Mesenchymal stem cell (in vitro differentiated cells and primary cell): Measurements from ENCODE around the gene WDR59.
"Not testable (repeated sequence)": the region's sequence is repeated elsewhere in the genome, so short reads cannot be mapped to it uniquely, and the experiment has no call there.

Experiments
- DNase-seq: peaks from one replicate; pipeline ENCODE4 v3.0.0-alpha.2; 2013
- H2AFZ ChIP-seq: one replicate; pipeline ENCODE4 v1.6.1; 2013; ENCODE audit warnings: low read depth, mild to moderate bottlenecking, control low read depth, inconsistent platforms, low read length, moderate library complexity
- H2AK5ac ChIP-seq: 2 replicates; pipeline ENCODE4 v1.6.1; 2013; ENCODE audit warnings: low read length, moderate library complexity, mild to moderate bottlenecking, inconsistent platforms; ENCODE audit not compliant: severe bottlenecking
- H2BK120ac ChIP-seq: one replicate; pipeline ENCODE4 v1.6.1; 2013; ENCODE audit warnings: low read depth, mild to moderate bottlenecking, inconsistent platforms, low read length, moderate library complexity
- H2BK12ac ChIP-seq, 2 experiments: one replicate each; pipeline ENCODE4 v1.6.1; 2013; ENCODE audit warnings: inconsistent platforms in 2 of 2, low read length in 2 of 2, mild to moderate bottlenecking in 2 of 2, moderate library complexity in 2 of 2, control low read depth in 1 of 2
- H2BK15ac ChIP-seq: one replicate; pipeline ENCODE4 v1.6.1; 2013; ENCODE audit warnings: mild to moderate bottlenecking, low read depth, inconsistent platforms; ENCODE audit not compliant: poor library complexity, severe bottlenecking
- H2BK5ac ChIP-seq: 2 replicates; pipeline ENCODE4 v1.6.1; 2013; ENCODE audit warnings: low read depth, mild to moderate bottlenecking, low read length, control low read depth, inconsistent platforms; ENCODE audit not compliant: poor library complexity, severe bottlenecking
- H3K14ac ChIP-seq, 2 experiments: one replicate each; pipeline ENCODE4 v1.6.1; 2013; ENCODE audit warnings: inconsistent platforms in 2 of 2, low read length in 2 of 2, control low read depth in 1 of 2, mild to moderate bottlenecking in 1 of 2, moderate library complexity in 1 of 2
- H3K18ac ChIP-seq, 2 experiments: one replicate each; pipeline ENCODE4 v1.6.1; 2013; ENCODE audit warnings: inconsistent platforms in 2 of 2, low read length in 2 of 2, control low read depth in 1 of 2, low read depth in 1 of 2, mild to moderate bottlenecking in 1 of 2
- H3K23ac ChIP-seq, 2 experiments: one replicate each; pipeline ENCODE4 v1.6.1; 2013; ENCODE audit warnings: inconsistent platforms in 2 of 2, low read length in 2 of 2, mild to moderate bottlenecking in 2 of 2, moderate library complexity in 2 of 2, control low read depth in 1 of 2
- H3K27ac ChIP-seq: 2 replicates; pipeline ENCODE4 v1.5.1; 2013; ENCODE audit warnings: mild to moderate bottlenecking, moderate library complexity, low read length, control low read depth, inconsistent platforms; ENCODE audit not compliant: poor library complexity, severe bottlenecking
- H3K27me3 ChIP-seq, 2 experiments: 2 replicates each; pipeline versions ENCODE4 v1.6.1 to v1.7.0; 2013; ENCODE audit warnings: low read length in 2 of 2, mild to moderate bottlenecking in 2 of 2, moderate library complexity in 2 of 2, control low read depth in 1 of 2, inconsistent platforms in 1 of 2; ENCODE audit not compliant: control insufficient read depth in 1 of 2, insufficient read depth in 1 of 2
- H3K36me3 ChIP-seq, 2 experiments: 2 replicates each; pipeline versions ENCODE4 v1.6.1 to v1.7.0; 2013; ENCODE audit warnings: low read length in 2 of 2, control low read depth in 1 of 2, inconsistent platforms in 1 of 2, low read depth in 1 of 2, mild to moderate bottlenecking in 1 of 2; ENCODE audit not compliant: insufficient read depth in 2 of 2, control insufficient read depth in 1 of 2
- H3K4ac ChIP-seq, 2 experiments: one replicate each; pipeline ENCODE4 v1.6.1; 2013; ENCODE audit warnings: inconsistent platforms in 2 of 2, low read length in 2 of 2, mild to moderate bottlenecking in 2 of 2, moderate library complexity in 2 of 2, control low read depth in 1 of 2, low read depth in 1 of 2
- H3K4me1 ChIP-seq: 2 replicates; pipeline ENCODE4 v1.6.1; 2013; ENCODE audit warnings: low read depth, low read length, control low read depth; ENCODE audit not compliant: control insufficient read depth, insufficient read depth
- H3K4me2 ChIP-seq: 2 replicates; pipeline ENCODE4 v1.6.1; 2013; ENCODE audit warnings: low read length, mild to moderate bottlenecking, inconsistent platforms; ENCODE audit not compliant: poor library complexity, severe bottlenecking
- H3K4me3 ChIP-seq, 2 experiments: 2 replicates each; pipeline versions ENCODE4 v1.5.1 to v1.7.0; 2013; ENCODE audit warnings: low read length in 2 of 2, mild to moderate bottlenecking in 2 of 2, control low read depth in 1 of 2, low read depth in 1 of 2; ENCODE audit not compliant: insufficient read depth in 1 of 2
- H3K79me1 ChIP-seq: replicated peaks from 2 replicates; pipeline ENCODE4 v1.6.1; 2013; ENCODE audit warnings: mild to moderate bottlenecking, control low read depth, low read length, inconsistent platforms; ENCODE audit not compliant: poor library complexity, severe bottlenecking
- H3K9ac ChIP-seq: 2 replicates; pipeline ENCODE4 v1.7.0; 2013; ENCODE audit warnings: mild to moderate bottlenecking, low read length, moderate library complexity
- H3K9me3 ChIP-seq: 2 replicates; pipeline ENCODE4 v1.7.0; 2013; ENCODE audit warnings: mild to moderate bottlenecking, low read length; ENCODE audit not compliant: control insufficient read depth
- H4K8ac ChIP-seq: one replicate; pipeline ENCODE4 v1.6.1; 2013; ENCODE audit warnings: inconsistent platforms, mild to moderate bottlenecking, low read length, moderate library complexity
- H4K91ac ChIP-seq: one replicate; pipeline ENCODE4 v1.6.1; 2013; ENCODE audit warnings: mild to moderate bottlenecking, low read length, inconsistent platforms
- WGBS: methylation state at CpG from one replicate; pipeline ENCODE4 v1.1.7; 2013; ENCODE audit warnings: mixed read lengths; 5-methylcytosine and 5-hydroxymethylcytosine counted together

The WDR59 gene

GRCh38 chr16:74991268-74991592 lies 6.3 kb upstream of the WDR59 start:
- no peak overlapping the region for H4K8ac ChIP-seq
- H2AFZ ChIP-seq, result no peak overlapping the region
- H2AK5ac ChIP-seq, result no peak overlapping the region
- H3K9ac ChIP-seq, result no peak overlapping the region
- H3K9me3 ChIP-seq, result no peaks in the 10 kb centered on the region
- no peak overlapping the region for H3K4me2 ChIP-seq
- no peak overlapping the region for H3K14ac ChIP-seq
- H2BK12ac ChIP-seq, result no peak overlapping the region
- H4K91ac ChIP-seq, result no peak overlapping the region
- no peak overlapping the region for H3K4ac ChIP-seq
- no peaks in the 10 kb centered on the region for H3K36me3 ChIP-seq
- no peak overlapping the region for H3K18ac ChIP-seq
- H3K79me1 ChIP-seq, result no peaks in the 10 kb centered on the region
- no peak overlapping the region for H2BK5ac ChIP-seq
- DNase-seq, result no peak
- 79% methylated on average over 5 of the region's 5 CpGs for WGBS
- H2BK15ac ChIP-seq, result no peak overlapping the region
- H3K27me3 ChIP-seq, result no peaks in the 10 kb centered on the region
- no peak overlapping the region for H3K23ac ChIP-seq
- no peak overlapping the region for H3K4me3 ChIP-seq
- H3K27ac ChIP-seq, result no peak overlapping the region
- peaks cover 4% of the 10 kb centered on the region for H3K4me1 ChIP-seq
- no peak overlapping the region for H2BK120ac ChIP-seq

GRCh38 chr16:74990832-74991231 lies 5.9 kb upstream of the WDR59 start:
- H3K36me3 ChIP-seq, result no peaks in the 10 kb centered on the region
- H2BK15ac ChIP-seq, result no peak overlapping the region
- no peak overlapping the region for H3K4ac ChIP-seq
- no peak overlapping the region for H3K9ac ChIP-seq
- no peak overlapping the region for H2BK12ac ChIP-seq
- H3K79me1 ChIP-seq, result no peaks in the 10 kb centered on the region
- no peak overlapping the region for H3K4me2 ChIP-seq
- no peak overlapping the region for H4K91ac ChIP-seq
- H2AFZ ChIP-seq, result no peak overlapping the region
- H2BK5ac ChIP-seq, result no peak overlapping the region
- H2AK5ac ChIP-seq, result no peak overlapping the region
- H2BK120ac ChIP-seq, result no peak overlapping the region
- no peak overlapping the region for H3K27ac ChIP-seq
- no peak overlapping the region for H3K18ac ChIP-seq
- no peak overlapping the region for H3K4me3 ChIP-seq
- H3K27me3 ChIP-seq, result no peaks in the 10 kb centered on the region
- H3K14ac ChIP-seq, result no peak overlapping the region
- DNase-seq, result no peak
- H3K23ac ChIP-seq, result no peak overlapping the region
- no peak overlapping the region for H4K8ac ChIP-seq
- 94% methylated on average over 8 of the region's 10 CpGs for WGBS
- no peaks in the 10 kb centered on the region for H3K9me3 ChIP-seq
- peaks cover 4% of the 10 kb centered on the region for H3K4me1 ChIP-seq

GRCh38 chr16:74989864-74990263 lies 4.9 kb upstream of the WDR59 start:
- not testable (repeated sequence) for H2BK15ac ChIP-seq, H3K4ac ChIP-seq, H2BK5ac ChIP-seq, H4K91ac ChIP-seq, H3K27ac ChIP-seq, H3K4me1 ChIP-seq, H3K4me2 ChIP-seq, H3K9ac ChIP-seq, H3K14ac ChIP-seq, H3K23ac ChIP-seq, H4K8ac ChIP-seq, DNase-seq, H3K4me3 ChIP-seq, H2AFZ ChIP-seq, H3K36me3 ChIP-seq, H3K18ac ChIP-seq, H3K27me3 ChIP-seq, H2BK120ac ChIP-seq, H2AK5ac ChIP-seq, H3K79me1 ChIP-seq, H2BK12ac ChIP-seq, H3K9me3 ChIP-seq
- WGBS, result 75% methylated on average over 1 of the region's 3 CpGs

GRCh38 chr16:74987027-74987681 lies 2.2 kb upstream of the WDR59 start:
- Histone ChIP-seq H3K9me3 (no peaks in the 10 kb centered on the region), H3K27ac (no peak overlapping the region), H3K4me1 (peaks cover 11% of the 10 kb centered on the region), H3K27me3 (no peaks in the 10 kb centered on the region), H4K8ac (no peak overlapping the region), H2AK5ac (no peak overlapping the region), H2BK5ac (no peak overlapping the region), H3K14ac (no peak overlapping the region), H2AFZ (no peak overlapping the region), H3K79me1 (peaks cover 10% of the 10 kb centered on the region), H3K23ac (no peak overlapping the region), H3K9ac (no peak overlapping the region), H2BK15ac (no peak overlapping the region), H3K4me3 (no peak overlapping the region), H3K4me2 (no peak overlapping the region), H3K4ac (no peak overlapping the region), H2BK120ac (no peak overlapping the region), H3K36me3 (peaks cover 0 to 3% of the 10 kb centered on the region in 2 experiments), H3K18ac (no peak overlapping the region), H2BK12ac (no peak overlapping the region), H4K91ac (no peak overlapping the region)
- 80% methylated on average over 5 of the region's 8 CpGs for WGBS
- DNase-seq, result no peak
